NOMO-1 treated with DMSO at 0.1 percent for 48 hours (cell line): ENCODE results near the gene ARFRP1.

Experiments used
- DNase-seq: peaks from one replicate; lab custom pipeline; 2025; ENCODE audit not compliant: unreplicated experiment; lab: John Stamatoyannopoulos, UW

The ARFRP1 gene

GRCh38 chr20:63692436-63693082 is 15.2 kb downstream of the ARFRP1 start:
- no peak for DNase-seq

GRCh38 chr20:63691711-63692435 is 15.9 kb downstream of the ARFRP1 start:
- DNase-seq: no peak

GRCh38 chr20:63690898-63691710 is 16.7 kb downstream of the ARFRP1 start:
- no peak for DNase-seq

GRCh38 chr20:63690003-63690897 is 17.5 kb downstream of the ARFRP1 start:
- DNase-seq: no peak

GRCh38 chr20:63689046-63690002 is 18.5 kb downstream of the ARFRP1 start:
- DNase-seq: no peak

GRCh38 chr20:63688228-63689045 is 19.3 kb downstream of the ARFRP1 start:
- DNase-seq: no peak

- DNase-seq: no peak
Measured at GRCh38 chr20:63687419-63688178, 20.2 kb downstream of the ARFRP1 start.

- peak; percentile 42 for DNase-seq
Measured at GRCh38 chr20:63686492-63687321, 21.1 kb downstream of the ARFRP1 start.

- DNase-seq: no peak
Measured at GRCh38 chr20:63686094-63686491, 21.7 kb downstream of the ARFRP1 start.

- DNase-seq: no peak
Measured at GRCh38 chr20:63685269-63686026, 22.3 kb downstream of the ARFRP1 start.

- no peak for DNase-seq
Measured at GRCh38 chr20:63682384-63683139, 25.2 kb downstream of the ARFRP1 start.

GRCh38 chr20:63681609-63682142 is 26.1 kb downstream of the ARFRP1 start:
- DNase-seq: no peak

- DNase-seq: no peak
Measured at GRCh38 chr20:63680857-63681608, 26.7 kb downstream of the ARFRP1 start.

GRCh38 chr20:63680427-63680826 is 27.3 kb downstream of the ARFRP1 start:
- no peak for DNase-seq

GRCh38 chr20:63679799-63680305 is 27.9 kb downstream of the ARFRP1 start:
- DNase-seq: no peak
